ENCODE measurements around the gene UIMC1.

The UIMC1 gene

DNA sequence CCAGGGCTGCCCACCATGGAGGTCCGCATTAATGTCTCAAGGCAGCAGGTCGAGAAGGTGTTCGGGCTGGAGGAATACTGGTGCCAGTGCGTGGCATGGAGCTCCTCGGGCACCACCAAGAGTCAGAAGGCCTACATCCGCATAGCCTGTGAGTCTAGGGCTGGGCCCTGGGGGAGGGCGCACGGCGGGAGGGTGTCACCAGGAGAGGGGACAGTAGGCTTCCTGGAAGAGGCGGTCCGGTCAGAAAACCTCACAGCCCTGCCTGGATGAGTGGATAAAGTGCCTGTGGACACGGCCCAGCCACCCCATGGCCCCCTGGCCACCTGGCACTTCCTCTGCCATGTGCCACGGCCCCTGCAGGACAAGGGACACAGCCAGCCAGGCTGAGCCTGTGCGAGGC is 138.5 kb downstream of the UIMC1 start:
- DNase-seq = no peak

DNA sequence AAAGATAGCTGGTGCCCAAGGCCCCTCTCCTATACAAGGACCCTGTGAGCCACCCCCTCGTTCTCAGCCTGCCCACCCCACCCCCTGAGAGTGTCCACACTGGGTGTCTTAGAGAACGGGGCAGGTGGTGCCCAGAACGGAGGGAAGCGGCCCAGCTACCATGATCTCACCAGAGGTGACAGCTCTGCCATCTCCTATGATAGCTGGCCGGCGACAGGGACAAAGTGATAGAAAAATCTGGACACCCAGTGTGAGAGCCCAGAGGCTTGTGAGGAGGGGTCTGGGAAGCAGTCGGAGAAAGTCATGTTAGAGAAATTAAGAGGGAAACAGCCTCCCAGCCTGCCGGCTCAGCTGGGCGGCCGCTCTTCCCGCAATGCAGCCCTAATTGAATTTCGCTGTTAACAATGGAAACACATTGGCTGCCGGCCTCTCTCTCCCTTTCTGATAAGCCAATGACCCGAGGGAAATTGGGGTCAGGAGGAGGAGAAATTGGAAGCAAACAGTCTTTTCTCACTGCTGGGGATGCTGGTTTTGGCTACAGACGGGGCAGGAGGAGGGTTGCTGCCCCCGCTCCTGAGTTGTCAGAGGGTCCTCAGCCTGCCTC is 139.8 kb downstream of the UIMC1 start:
- no peak for DNase-seq

DNA sequence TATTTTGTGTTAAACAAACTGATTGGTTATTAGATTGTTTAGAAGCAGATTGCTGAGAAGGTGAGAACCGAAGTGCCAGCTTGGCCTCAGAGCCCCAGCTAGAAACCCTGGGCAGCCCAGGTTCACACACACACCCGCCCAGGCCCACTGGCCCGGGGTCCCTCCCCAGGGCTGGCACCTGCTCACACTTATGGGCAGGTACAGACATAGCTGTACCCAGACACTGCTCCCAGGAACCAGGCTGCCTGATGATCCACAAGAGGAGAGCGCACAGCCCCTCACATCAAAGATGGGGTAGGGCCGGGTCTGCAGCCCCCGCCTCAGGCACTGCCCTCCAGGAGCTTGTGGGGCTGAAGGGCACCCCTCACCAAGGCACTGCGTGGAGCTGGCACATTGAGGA is 140.6 kb downstream of the UIMC1 start:
- DNase-seq = no peak

DNA sequence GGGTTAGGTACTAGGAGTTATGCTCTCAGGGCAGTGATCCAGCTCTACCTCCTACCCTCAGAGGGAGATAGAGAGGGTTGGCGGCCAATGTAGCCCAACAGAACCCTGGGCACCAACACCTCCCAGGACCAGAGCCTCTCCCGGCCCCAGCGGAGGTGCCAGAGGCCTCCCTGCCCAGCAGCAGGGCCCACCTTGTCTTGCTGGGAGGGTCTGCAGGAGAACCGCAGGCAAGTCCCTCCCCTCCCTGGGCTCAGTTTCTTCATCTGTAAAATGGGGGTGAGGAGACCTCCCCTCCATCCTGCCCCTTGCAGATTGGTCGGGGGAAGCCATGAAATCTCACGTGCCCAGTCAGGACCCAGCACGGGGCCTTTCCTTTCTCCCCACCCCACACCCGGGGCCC is 141.8 kb downstream of the UIMC1 start:
- no peak for DNase-seq

DNA sequence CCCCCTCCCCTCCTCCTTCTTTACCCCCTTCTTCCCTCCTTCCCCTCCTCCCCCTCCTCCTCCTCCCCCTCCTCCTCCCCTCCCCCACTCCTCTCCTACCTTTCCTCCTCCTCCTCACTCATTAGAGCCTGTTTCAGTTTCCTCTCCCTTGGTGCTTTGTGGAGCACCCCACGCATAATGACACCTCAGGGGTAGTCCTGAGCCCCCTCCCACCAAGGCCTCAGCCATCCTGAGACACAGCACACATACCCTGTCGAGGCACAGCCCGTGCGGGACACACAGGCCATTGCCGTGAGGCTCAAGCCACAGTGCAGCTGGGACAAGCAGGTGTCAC is 142.8 kb downstream of the UIMC1 start:
- DNase-seq = no peak

DNA sequence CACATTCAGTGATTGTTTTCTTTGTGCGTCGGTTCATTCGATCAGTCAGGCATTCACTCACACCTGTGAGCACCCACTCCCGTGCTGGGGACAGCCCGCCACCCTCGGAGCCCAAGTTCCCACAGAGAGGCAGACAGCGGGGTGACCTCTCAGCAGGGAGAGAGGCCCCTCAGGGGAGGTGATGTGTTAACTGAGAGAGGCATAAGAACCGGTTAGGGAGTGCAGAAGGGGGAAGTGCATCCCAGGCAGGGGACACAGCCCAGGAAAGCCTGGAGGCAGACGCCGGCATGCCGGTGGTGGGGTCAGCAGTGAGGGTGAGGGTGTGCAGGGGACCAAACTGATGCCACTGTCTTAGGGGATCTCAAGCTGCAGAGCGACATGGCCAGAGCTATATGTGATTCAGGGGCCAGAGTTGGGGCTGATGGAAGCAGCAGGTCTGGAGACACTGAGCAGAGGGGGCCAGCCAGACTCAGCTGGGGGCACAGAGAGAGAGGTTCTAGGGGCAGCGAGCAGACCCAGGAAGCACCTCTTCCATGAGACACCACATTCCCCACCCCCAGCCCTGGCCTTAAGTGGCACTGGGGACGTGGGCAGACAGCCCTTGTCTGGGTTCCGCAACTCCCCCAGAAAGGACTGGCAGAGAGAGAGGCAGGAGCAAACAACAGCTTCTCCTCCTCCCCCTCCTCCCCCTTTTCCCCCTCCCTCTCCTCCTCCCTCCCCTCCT is 143.4 kb downstream of the UIMC1 start:
- DNase-seq = no peak

DNA sequence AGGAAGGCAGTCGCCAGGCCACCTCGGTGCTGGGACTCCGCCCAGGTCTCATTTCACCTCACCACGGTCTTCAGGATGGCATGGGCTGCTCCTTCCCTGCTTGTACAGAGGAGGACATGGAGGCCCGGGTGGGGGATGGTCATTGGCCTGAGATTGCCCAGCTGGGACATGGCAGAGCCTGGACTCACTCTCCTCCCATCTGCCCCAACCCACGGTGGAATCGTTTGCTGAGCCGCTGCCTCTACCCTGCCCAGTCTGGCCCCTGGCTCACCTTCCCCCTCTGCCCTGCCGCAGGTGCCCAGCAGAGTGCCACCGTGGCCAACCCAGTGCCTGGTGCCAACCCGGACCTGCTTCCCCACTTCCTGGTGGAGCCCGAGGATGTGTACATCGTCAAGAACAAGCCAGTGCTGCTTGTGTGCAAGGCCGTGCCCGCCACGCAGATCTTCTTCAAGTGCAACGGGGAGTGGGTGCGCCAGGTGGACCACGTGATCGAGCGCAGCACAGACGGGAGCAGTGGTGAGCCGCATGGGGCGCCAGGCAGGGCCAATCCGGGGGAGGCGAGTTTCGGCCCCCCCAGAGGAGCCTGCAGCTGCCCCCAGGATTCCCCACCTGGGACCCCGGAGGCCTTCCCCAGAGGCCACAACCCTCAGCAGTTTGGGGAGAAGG is 144.1 kb downstream of the UIMC1 start:
- no peak for DNase-seq

DNA sequence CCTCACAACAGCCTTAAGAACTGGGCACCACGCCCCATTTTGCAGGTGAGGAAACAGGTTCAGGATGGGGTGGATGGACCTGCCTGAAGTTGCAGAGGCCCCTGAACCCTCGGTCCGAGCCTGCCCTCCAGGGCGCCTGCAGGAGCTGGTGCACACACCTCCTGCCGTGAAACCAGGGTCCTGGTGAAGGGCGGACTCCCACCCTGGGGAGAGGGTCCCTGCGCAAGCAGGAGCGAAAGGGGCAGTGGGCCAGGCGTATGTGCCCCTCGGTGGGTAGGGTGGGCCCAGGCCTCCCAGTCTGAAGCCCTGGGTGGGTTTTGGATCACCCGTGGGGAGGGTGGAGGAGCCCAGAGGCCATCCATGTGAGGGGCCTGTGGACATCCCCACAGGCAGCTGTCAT is 145.3 kb downstream of the UIMC1 start:
- DNase-seq = no peak

DNA sequence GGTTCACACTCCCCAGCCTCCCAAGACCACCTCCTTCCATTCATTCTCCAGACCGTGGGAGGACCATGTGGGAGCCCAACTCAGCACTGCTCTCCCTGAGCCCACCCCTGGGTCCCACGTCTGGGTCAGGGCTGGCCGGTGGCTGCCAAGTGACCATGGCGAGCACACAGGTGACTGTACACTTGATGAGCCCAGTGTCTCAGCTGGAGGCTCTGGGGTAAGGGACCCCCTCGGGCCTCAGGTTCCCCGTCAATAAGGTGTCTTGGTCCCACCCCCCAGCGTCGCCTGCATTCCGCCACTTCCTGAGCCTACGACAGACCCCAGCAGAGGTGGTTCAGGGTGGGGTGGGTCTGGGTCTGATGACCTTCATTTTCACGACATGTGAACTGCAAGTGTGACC is 146.2 kb downstream of the UIMC1 start:
- no peak for DNase-seq

DNA sequence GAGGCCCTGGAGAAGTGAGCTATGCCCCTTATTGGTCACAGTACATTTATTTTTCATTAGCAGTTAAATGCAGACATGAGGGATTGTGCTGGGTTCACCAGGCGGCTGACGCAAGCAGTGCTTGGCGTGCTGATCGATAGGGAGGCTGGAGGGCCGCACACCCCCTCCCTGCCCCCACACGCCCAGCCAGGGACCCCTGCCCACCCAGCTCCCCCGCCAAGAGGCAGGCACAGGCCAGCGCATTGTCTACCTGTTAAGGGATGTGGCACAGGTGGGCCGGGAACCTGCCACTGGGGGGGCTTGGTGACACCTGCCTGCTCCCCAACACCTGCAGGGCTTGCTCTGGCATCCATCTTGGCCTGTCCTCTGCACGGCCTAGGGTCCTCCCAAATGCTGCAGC is 146.7 kb downstream of the UIMC1 start:
- DNase-seq = no peak

DNA sequence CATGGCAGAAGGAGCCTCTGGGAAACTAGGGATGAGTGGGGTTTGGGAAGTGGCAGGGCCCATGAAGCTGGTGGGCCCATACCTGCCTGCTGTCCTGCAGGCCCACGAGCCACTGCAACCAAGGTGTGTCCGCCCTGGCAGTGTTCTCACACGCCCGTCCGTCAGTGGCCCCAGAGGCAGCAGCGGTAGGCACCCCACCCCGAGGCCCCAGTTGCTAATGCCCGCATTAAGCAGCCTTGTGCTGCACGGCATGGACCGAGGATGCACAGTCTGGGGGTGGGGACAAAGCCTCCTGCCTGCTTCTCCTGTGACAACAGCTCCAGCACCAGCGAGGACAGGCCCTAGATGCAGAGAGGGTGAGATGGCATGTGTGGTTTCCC is 148.7 kb downstream of the UIMC1 start:
- DNase-seq = no peak

DNA sequence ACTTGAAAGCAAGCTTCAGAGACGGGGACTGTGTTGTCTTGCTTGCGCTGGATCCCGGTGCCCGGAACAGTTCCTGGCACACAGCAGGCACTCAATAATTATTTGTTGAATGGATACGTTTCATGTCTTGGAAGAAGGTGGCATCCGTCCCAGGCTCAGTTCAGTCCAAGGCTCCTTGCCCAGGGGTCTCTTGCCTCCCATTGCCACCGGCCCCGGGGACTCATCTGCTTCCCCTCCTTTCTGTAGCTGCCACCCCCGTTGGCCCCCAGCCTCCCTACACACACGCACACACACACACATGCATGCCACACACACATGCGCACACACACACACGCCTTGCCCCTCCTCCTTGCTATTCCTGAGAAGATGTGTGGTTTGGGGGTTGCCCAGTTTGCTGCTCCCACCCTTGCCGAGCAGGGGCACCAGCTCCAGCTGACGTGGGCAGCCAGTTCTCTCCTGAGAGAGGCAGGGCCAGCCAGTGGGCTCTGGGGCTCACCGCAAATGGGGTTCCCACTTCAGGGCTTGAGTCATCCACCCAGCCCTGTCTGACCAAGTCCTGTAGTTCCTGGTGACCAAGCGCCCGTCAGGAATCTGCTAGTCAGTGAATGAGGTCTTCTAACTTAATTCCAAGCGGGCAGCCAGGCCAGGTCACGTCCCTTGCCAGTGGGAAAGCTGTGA is 149.2 kb downstream of the UIMC1 start:
- no peak for DNase-seq

DNA sequence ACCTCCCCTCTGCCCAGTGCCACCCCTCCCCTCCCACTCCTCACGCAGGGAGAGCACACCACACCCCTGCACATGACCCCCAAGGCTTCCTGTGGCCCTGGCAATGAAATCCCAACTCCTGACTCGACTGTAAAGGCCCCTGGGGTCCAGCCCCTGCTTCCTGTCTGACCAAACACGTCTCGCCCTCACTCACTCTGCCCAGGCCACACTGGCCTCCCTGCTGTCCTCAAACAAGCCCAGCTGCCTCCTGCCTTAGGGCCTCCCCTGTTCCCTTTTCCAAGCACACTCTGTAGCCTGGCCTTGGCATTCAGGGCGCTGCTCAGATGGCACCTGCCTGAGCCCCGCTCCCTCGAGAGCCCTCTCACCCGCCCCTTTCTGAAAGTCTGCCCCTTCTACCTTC is 149.8 kb downstream of the UIMC1 start:
- no peak for DNase-seq

DNA sequence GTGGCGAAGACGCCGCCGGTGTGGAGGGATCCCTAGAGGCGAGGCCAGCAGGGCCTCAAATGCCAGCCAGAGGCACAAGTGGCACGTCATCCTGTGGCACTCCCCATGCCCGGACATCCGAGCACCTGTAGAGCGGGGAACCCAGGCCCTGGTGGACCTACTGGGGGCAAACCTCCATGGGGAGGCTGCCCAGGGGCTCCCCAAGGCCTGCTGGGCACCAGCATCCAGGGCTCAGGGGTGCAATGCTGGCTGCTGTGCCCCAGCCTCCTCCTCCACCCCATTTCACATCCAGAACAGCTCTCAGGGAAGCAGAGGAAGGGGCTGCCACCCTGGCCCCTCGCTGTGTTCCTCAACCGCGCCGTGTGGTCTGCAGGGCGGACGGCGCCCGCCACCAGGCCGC is 151.0 kb downstream of the UIMC1 start:
- DNase-seq = no peak
